GM19043 (cell line): ENCODE data around the gene STOM.

Experiments used
- ATAC-seq: cut with Tn5 transposase; IDR thresholded peaks from one replicate; pipeline ENCODE4 v1.9.1; 2021; ENCODE audit warnings: low read depth; ENCODE audit not compliant: unreplicated experiment

STOM gene

GRCh38 chr9:121372239-121373010, 2.4 kb upstream of the STOM start:
- ATAC-seq: no peak

- ATAC-seq: no peak
Observed at GRCh38 chr9:121371495-121372061, 1.5 kb upstream of the STOM start.

DNA sequence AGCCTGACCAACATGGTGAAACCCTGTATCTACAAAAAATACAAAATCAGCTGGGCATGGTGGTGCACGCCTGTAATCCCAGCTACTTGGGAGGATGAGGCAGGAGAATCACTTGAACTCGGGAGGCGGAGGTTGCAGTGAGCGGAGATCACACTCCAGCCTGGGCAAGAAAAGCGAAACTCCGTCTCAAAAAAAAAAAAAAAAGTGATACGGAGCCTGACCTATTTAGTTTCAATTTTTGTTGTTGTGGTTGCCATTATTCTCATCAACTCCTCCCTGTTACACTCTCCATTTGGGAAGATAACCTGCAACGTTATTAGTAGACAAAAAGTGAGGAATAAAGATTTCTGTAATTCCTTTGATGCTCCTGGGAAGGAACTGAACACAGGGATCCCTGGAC, 1.3 kb downstream of the STOM start:
- no peak for ATAC-seq

DNA sequence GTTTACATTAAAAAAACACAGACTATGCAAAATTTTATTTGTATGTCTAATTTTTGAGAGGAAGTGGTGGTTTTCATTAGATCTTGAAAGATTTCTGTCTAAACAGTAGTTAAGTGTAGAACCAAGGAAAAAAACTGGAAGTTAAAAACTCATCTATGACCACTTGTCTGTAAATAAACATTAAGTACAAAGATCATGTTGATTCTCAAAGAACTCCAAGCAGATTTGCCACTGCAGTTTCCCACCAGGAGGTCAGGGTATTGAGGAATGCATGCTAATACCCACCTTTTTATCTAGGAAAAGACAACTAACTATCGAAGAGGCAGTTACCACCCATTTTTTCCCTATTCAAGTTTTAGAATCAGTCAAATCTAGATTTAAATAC, 1.9 kb downstream of the STOM start:
- ATAC-seq: no peak

GRCh38 chr9:121367306-121368137, 2.5 kb downstream of the STOM start:
- no peak for ATAC-seq

- no peak for ATAC-seq
Observed at GRCh38 chr9:121366611-121367192, 3.3 kb downstream of the STOM start.

DNA sequence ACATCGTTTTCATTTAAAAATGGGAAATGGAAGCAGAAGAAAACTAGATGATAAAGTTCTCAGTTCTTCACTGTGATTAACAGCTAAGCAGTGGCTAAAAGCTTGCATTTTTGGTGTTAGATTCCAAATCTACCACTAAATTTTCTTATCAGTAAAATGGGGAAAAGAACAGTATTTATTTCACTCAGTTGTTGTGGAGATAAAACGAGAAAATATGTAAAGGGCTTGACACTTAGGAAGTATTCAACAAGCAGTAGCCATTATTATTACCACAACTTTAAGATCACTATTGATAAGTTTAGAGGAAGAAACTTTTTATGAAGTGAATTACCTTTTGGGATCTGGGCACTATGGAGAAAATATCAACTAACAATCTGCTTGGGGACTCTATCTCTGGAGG, 4.5 kb downstream of the STOM start:
- no peak for ATAC-seq

- no peak for ATAC-seq
Observed at GRCh38 chr9:121364886-121365285, 5.2 kb downstream of the STOM start.

DNA sequence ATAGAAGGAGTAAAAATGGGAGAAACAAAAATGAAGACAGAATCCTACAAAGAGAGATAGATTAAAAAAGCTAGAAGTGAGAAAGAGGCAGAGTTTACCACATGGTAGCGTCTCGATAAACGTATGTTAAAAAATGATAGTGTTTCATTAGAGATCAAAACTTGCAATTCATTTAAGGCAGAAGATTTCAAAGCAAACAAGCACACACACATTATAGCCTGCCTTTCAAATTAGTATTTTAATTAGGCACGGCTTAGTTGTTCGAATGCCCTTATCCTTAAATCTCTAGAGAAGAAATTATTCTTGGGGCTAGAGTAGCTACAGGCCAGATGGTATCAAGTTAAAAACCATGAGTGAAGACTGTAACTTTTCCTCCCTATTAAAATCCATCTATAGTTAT, 6.0 kb downstream of the STOM start:
- ATAC-seq: no peak

DNA sequence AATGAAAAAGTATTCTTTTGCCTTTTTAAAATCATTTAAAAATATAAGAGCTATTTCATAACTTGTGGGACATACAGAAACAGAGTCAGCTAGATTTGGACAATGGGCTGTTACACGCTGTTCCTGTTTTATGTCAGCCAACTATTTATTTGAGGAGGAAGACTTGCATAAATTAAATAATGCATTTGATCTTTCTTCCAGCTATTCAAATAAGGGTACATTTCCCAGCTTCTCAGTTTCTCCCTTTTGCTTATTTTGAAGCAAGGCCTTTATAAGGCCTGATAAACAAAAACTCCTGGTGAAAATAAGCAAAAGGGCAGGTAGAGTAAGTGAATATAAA, 6.5 kb downstream of the STOM start:
- ATAC-seq: no peak

DNA sequence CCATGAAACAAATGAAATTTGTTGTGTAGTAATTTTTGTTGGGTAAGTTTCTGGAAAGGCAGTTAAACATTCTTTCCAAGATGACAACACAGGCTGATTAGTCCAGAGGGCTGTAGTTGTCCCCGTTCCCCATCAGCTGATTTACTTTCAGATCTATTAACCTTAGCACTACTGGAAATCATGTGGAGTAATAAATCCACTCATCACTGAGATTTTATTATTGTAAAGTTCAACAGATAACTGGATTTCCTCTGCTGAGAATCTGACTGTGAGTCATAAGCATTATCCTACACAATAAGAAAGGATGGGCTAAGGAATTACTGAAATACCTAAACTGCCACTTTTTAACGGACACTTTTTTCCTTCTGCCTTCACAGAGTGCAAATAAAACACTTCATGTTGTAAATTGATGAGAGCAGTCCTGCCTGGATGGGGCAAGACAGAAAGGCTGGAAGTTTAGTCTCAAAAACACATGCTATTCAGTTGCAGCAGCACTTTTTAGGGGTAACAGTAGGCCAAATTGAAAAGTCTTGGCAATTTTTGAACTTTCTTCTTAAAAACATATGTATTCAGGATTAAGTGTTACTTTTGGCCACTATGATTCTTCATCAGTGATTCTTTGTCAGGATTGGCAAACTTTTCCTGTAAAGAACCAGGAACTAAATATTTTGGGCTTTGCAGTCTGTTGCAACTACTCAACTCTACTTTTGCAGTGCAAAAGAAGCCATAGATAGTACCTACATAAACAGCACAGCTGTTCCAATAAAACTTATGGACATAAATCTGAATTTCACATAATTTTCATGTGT, 7.0 kb downstream of the STOM start:
- no peak for ATAC-seq

DNA sequence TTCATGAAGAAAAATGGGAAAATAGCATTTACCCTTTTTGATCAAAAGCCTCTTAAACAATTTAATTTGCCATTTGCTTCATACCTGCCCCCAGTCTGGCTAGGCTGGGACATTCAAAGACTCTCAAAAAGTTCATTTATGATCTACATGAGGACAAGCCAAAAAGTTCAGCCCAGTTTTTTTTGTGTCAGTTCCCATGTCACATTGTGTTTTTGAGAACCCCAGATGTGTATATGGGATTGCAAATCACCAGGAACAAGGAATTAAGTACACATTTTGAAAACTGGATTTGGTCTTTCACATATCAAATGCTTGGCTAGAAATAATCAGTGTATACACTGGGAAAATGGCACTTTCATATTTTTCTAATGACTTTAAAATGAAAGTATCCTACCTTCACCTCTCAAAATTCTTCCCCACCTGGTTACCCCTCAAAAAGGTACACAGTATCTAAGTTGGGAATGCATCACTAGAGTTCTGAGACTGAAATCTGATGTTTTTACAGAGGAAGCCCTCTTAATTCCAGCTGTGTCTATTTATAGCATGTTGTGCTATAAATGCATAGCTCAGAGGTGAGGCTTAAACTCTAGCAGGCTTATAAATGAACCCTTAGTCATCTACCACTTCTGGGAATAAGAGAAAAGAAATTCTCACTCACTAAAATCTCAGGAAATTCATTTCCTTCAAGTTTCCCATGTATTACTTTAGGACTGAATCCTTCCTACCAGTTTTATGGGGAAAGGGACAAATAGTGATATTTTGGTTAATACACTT, 9.3 kb downstream of the STOM start:
- ATAC-seq: no peak

GRCh38 chr9:121359351-121360294, 10.4 kb downstream of the STOM start:
- ATAC-seq: no peak

DNA sequence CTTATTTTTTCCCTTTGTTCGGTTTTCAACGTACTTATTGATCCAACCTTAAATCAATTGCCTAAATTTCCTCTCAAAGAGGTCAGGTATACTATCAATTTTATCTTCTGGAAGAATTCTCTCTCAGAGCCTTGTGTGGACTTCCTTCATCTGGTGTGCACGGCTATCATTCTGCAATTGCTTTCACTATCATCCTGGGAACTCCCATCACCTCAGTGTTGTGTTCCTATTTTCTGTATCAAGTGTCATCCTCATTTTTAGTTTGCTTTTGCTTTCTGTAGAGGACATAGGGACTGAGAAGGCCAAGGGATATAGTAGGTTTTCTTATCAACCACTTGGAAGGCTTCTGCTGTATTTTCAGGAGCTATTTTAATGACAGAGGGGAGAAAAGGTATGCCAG, 11.3 kb downstream of the STOM start:
- no peak for ATAC-seq

DNA sequence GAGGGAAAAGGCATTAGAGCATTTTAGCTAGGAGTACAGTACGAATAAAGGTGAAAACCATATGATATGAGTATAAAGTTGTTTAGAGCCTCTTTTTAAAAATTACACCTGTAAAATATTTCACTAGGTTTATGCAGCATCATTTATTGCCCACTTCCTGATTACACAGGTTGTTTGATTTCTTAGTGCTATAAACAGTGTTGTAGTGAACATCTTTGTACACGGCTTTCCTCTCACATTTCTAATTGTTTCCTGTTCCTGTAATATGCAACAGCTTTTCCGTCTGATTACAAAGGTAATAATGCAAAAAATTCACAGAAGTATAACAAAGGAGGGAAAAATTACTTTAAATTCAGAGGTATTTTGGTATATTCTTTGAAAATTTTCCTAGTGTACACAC, 13.0 kb downstream of the STOM start:
- no peak for ATAC-seq

- ATAC-seq: no peak
Observed at GRCh38 chr9:121354762-121355161, 15.3 kb downstream of the STOM start.

DNA sequence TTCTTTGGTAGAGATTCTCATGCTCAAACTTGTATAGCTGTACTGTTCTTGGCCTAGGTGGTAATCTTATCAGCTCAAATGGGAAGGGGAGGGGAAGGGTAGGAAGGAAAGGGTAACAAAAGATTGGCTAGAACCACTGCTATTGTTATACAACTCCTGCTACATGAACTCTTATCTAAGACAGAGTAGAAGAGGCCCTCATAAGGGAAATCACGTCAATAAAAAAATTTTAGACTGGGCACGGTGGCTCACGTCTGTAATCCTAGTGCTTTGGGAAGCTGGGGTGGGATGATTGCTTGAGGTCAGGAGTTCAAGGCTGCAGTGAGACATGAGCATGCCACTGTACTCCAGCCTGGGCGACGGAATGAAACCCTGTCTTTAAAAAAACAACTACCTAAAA, 15.9 kb downstream of the STOM start:
- ATAC-seq: no peak

GRCh38 chr9:121353241-121354061, 16.6 kb downstream of the STOM start:
- peak; percentile 100 for ATAC-seq
